ENCODE data around the gene PRKCI.
"Not testable (repeated sequence)": the region's sequence is repeated elsewhere in the genome, so short reads cannot be mapped to it uniquely, and the experiment has no call there.

DNA sequence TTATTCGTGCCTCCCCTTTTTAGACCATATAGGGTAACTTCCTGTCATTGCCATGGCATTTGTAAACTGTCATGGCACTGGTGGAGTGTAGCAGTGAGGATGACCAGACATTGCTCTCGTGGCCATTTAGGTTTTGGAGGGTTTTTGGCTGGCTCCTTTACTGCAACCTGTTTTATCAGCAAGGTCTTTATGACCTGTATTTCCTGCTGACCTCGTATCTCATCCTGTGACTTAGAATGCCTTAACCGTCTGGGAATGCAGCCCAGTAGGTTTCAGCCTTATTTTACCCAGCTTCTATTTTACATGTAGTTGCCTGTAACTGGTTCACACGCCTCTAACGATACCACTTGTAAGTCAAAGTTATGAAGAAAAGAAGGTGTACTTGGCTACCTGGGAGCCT is 121.6 kb downstream of the PRKCI start:
- TF ChIP-seq, protein P1, sequence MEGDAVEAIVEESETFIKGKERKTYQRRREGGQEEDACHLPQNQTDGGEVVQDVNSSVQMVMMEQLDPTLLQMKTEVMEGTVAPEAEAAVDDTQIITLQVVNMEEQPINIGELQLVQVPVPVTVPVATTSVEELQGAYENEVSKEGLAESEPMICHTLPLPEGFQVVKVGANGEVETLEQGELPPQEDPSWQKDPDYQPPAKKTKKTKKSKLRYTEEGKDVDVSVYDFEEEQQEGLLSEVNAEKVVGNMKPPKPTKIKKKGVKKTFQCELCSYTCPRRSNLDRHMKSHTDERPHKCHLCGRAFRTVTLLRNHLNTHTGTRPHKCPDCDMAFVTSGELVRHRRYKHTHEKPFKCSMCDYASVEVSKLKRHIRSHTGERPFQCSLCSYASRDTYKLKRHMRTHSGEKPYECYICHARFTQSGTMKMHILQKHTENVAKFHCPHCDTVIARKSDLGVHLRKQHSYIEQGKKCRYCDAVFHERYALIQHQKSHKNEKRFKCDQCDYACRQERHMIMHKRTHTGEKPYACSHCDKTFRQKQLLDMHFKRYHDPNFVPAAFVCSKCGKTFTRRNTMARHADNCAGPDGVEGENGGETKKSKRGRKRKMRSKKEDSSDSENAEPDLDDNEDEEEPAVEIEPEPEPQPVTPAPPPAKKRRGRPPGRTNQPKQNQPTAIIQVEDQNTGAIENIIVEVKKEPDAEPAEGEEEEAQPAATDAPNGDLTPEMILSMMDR (IDR thresholded peaks at IDR 0.05; ENCODE audit: borderline replicate concordance, extremely low read depth, low read length, poor library complexity, severe bottlenecking), result not testable (repeated sequence)
- not testable (repeated sequence) for TF ChIP-seq EZH2 (IDR thresholded peaks at IDR 0.05; ENCODE audit: borderline replicate concordance, low read depth, low read length, severe bottlenecking)

All from DND-41 (cell line).